Peyer's patch (tissue), 4 donors: Measurements from ENCODE around the gene CDC42EP2.

Experiments used
- POLR2A ChIP-seq, 2 donors: fragments of 450-650 bp; IDR thresholded peaks; one replicate each; pipeline ENCODE4 v1.5.1; 2017; ENCODE audit warnings: antibody characterized with exemption in 2 of 2, mild to moderate bottlenecking in 2 of 2, moderate library complexity in 2 of 2
- TF ChIP-seq, protein P1 (sequence below), 6 experiments: fragments of 450-650 bp in 4 of 6; fragments of 200-600 bp in 2 of 6; sonication (generic) in 1 of 6; IDR thresholded peaks; one replicate each; pipeline ENCODE4 v1.5.1; 2017 to 2019; ENCODE audit warnings: antibody characterized with exemption in 6 of 6, mild to moderate bottlenecking in 3 of 6, moderate library complexity in 1 of 6

DNA sequence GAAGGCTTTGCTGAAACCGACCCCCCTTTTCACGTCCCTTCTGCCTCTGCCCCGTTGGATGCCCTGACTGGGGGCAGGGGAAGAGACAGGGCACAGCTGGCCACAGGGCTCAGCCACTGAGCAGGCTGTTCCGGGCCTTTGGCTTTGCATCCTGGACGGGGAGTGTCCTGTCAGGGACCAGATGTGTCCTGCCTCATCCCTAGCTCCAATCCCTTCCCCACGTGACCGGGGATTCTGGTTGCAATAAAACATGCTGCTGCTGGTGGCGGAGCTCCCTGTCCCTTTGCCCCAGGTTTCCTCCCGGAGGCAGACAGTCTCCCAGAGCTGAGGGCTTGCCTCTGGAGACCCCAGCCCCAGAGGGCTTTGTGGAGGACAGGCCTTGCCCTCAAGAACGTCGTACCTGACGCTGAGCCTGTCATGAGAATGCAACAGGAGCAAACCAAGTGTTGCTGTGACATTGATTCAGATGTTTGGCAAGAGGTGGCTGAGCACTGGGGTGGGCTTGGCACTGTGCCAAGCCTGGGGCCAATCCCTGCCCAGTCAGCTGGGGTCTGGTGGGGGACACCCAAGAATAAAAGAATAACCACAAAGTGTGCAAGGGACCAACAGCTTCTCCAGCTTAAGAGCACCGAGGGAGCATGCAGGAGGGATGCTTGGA is 7.3 kb downstream of the CDC42EP2 start:
- TF ChIP-seq, protein P1, sequence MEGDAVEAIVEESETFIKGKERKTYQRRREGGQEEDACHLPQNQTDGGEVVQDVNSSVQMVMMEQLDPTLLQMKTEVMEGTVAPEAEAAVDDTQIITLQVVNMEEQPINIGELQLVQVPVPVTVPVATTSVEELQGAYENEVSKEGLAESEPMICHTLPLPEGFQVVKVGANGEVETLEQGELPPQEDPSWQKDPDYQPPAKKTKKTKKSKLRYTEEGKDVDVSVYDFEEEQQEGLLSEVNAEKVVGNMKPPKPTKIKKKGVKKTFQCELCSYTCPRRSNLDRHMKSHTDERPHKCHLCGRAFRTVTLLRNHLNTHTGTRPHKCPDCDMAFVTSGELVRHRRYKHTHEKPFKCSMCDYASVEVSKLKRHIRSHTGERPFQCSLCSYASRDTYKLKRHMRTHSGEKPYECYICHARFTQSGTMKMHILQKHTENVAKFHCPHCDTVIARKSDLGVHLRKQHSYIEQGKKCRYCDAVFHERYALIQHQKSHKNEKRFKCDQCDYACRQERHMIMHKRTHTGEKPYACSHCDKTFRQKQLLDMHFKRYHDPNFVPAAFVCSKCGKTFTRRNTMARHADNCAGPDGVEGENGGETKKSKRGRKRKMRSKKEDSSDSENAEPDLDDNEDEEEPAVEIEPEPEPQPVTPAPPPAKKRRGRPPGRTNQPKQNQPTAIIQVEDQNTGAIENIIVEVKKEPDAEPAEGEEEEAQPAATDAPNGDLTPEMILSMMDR (IDR thresholded peaks at IDR 0.05), result no peak
- no peak for TF ChIP-seq POLR2A (IDR thresholded peaks at IDR 0.05)
